Activated naive CD4-positive, alpha-beta T cell treated with anti-CD3 and anti-CD28 coated beads for 36 hours (primary cell): ENCODE results near the gene ZNF648. TPM values are rescaled to one million over a fixed set of nuclear protein-coding genes. Genes with fewer than 3 reads are reported as not detected.

Source experiments
- CTCF ChIA-PET: fragments of 350-600 bp; sonication (Branson Sonifier 250); formaldehyde crosslinking; loops from one replicate; lab custom pipeline; 2021; ENCODE audit warnings: antibody characterized with exemption; lab: Charles Lee
- DNase-seq: peaks from one replicate; pipeline ENCODE4 v3.0.0-alpha.2; 2020
- H3K27ac Mint-ChIP-seq: one replicate; pipeline ENCODE4 v1.8.0; 2021; ENCODE audit warnings: mild to moderate bottlenecking, mixed read lengths
- H3K27me3 Mint-ChIP-seq: one replicate; pipeline ENCODE4 v1.8.0; 2021; ENCODE audit warnings: low read depth, mixed read lengths
- H3K36me3 Mint-ChIP-seq: one replicate; pipeline ENCODE4 v1.8.0; 2021; ENCODE audit warnings: low read depth, mixed read lengths
- H3K4me1 Mint-ChIP-seq: one replicate; pipeline ENCODE4 v1.8.0; 2021; ENCODE audit warnings: low read depth, mixed read lengths
- H3K4me3 Mint-ChIP-seq: one replicate; pipeline ENCODE4 v1.8.0; 2021; ENCODE audit warnings: mild to moderate bottlenecking, moderate library complexity, mixed read lengths
- H3K9me3 Mint-ChIP-seq: one replicate; pipeline ENCODE4 v1.8.0; 2021; ENCODE audit warnings: mixed read lengths
- intact Hi-C: fragments of 100-400 bp; cut with micrococcal nuclease; formaldehyde crosslinking; loops from one replicate; pipeline ENCODE4 v1.15.1; 2023
- total RNA-seq, 2 experiments: library from RNA; stranded (reverse); gene quantifications; one replicate each; pipeline ENCODE4 v1.2.3, GENCODE V29; 2021

ZNF648 gene
- total RNA-seq, 2 experiments from 2014 or later: not detected

- H3K4me1 Mint-ChIP-seq: peaks cover 40% of the 10 kb centered on the region
- DNase-seq: peak; percentile 20
- CTCF ChIA-PET: interaction anchor here (0.5 to 8.4 kb wide), 10 partner anchors 17 to 750 kb away, joined by 3 to 106 read pairs (median 3); no protein-coding TSS in a partner anchor
- intact Hi-C loops: no loop called here
- no peaks in the 10 kb centered on the region for H3K9me3 Mint-ChIP-seq
- no peaks in the 10 kb centered on the region for H3K27me3 Mint-ChIP-seq
- H3K4me3 Mint-ChIP-seq: no peak overlapping the region
- H3K27ac Mint-ChIP-seq: peak overlapping the region; percentile 9
- no peaks in the 10 kb centered on the region for H3K36me3 Mint-ChIP-seq
Observed at GRCh38 chr1:182087719-182088350, 26.3 kb upstream of the ZNF648 start.

- Mint-ChIP-seq H3K27ac (no peak overlapping the region), H3K4me3 (no peak overlapping the region), H3K36me3 (no peaks in the 10 kb centered on the region), H3K4me1 (peaks cover 40% of the 10 kb centered on the region), H3K9me3 (no peaks in the 10 kb centered on the region), H3K27me3 (no peaks in the 10 kb centered on the region)
- CTCF ChIA-PET: interaction anchor here (0.5 to 8.4 kb wide), 10 partner anchors 16 to 751 kb away, joined by 3 to 106 read pairs (median 3); no protein-coding TSS in a partner anchor
- intact Hi-C loops: no loop called here
- peak; percentile 22 for DNase-seq
Observed at GRCh38 chr1:182087304-182087703, 25.8 kb upstream of the ZNF648 start.

- DNase-seq: no peak
- no peak overlapping the region for H3K27ac Mint-ChIP-seq
- H3K9me3 Mint-ChIP-seq: no peaks in the 10 kb centered on the region
- no peaks in the 10 kb centered on the region for H3K36me3 Mint-ChIP-seq
- H3K4me1 Mint-ChIP-seq: peaks cover 40% of the 10 kb centered on the region
- CTCF ChIA-PET: interaction anchor here (1.7 to 8.4 kb wide), 3 partner anchors 58 to 311 kb away, joined by 6 to 106 read pairs (median 50); partner anchors contain the start of gene GLUL
- intact Hi-C loops: no loop called here
- H3K4me3 Mint-ChIP-seq: no peak overlapping the region
- no peaks in the 10 kb centered on the region for H3K27me3 Mint-ChIP-seq
Observed at GRCh38 chr1:182086620-182087019, 25.1 kb upstream of the ZNF648 start.

GRCh38 chr1:182086136-182086535 lies 24.6 kb upstream of the ZNF648 start:
- no peak for DNase-seq
- Mint-ChIP-seq H3K27ac (no peak overlapping the region), H3K27me3 (no peaks in the 10 kb centered on the region), H3K36me3 (no peaks in the 10 kb centered on the region), H3K4me1 (peaks cover 40% of the 10 kb centered on the region), H3K4me3 (no peak overlapping the region), H3K9me3 (no peaks in the 10 kb centered on the region)
- CTCF ChIA-PET: interaction anchor here (1.7 to 8.4 kb wide), 4 partner anchors 11 to 312 kb away, joined by 6 to 106 read pairs (median 29); partner anchors contain the start of gene GLUL
- intact Hi-C loops: no loop called here

GRCh38 chr1:182085726-182086125 lies 24.2 kb upstream of the ZNF648 start:
- no peak overlapping the region for H3K4me3 Mint-ChIP-seq
- intact Hi-C loops: loop anchor here (1.0 to 2.0 kb wide), 9 partner anchors 58 to 701 kb away; partner anchors contain the start of genes GLUL and RNASEL
- H3K36me3 Mint-ChIP-seq: no peaks in the 10 kb centered on the region
- CTCF ChIA-PET: interaction anchor here (0.6 to 8.4 kb wide), 14 partner anchors 8 to 321 kb away, joined by 3 to 106 read pairs (median 6); partner anchors contain the start of gene GLUL
- H3K9me3 Mint-ChIP-seq: no peaks in the 10 kb centered on the region
- H3K27ac Mint-ChIP-seq: no peak overlapping the region
- H3K4me1 Mint-ChIP-seq: peaks cover 40% of the 10 kb centered on the region
- DNase-seq: no peak
- H3K27me3 Mint-ChIP-seq: no peaks in the 10 kb centered on the region

- H3K9me3 Mint-ChIP-seq: no peaks in the 10 kb centered on the region
- CTCF ChIA-PET: interaction anchor here (0.6 to 8.4 kb wide), 22 partner anchors 9 to 1425 kb away, joined by 3 to 106 read pairs (median 4); partner anchors contain the start of genes GLUL and TEDDM1
- H3K27me3 Mint-ChIP-seq: no peaks in the 10 kb centered on the region
- H3K4me1 Mint-ChIP-seq: peaks cover 40% of the 10 kb centered on the region
- H3K27ac Mint-ChIP-seq: peak overlapping the region; percentile 25
- intact Hi-C loops: loop anchor here (1.0 to 2.0 kb wide), 9 partner anchors 59 to 702 kb away; partner anchors contain the start of genes GLUL and RNASEL
- peak; percentile 93 for DNase-seq
- H3K36me3 Mint-ChIP-seq: no peaks in the 10 kb centered on the region
- H3K4me3 Mint-ChIP-seq: no peak overlapping the region
Observed at GRCh38 chr1:182084487-182085316, 23.2 kb upstream of the ZNF648 start.

GRCh38 chr1:182083851-182084486 lies 22.5 kb upstream of the ZNF648 start:
- CTCF ChIA-PET: interaction anchor here (0.5 to 8.4 kb wide), 9 partner anchors 14 to 511 kb away, joined by 3 to 106 read pairs (median 7); partner anchors contain the start of gene TEDDM1
- H3K27ac Mint-ChIP-seq: no peak overlapping the region
- H3K4me1 Mint-ChIP-seq: peaks cover 36% of the 10 kb centered on the region
- DNase-seq: no peak
- no peak overlapping the region for H3K4me3 Mint-ChIP-seq
- intact Hi-C loops: loop anchor here (2.0 kb wide), 3 partner anchors 115 to 505 kb away; partner anchors contain the start of gene RNASEL
- H3K9me3 Mint-ChIP-seq: no peaks in the 10 kb centered on the region
- H3K27me3 Mint-ChIP-seq: no peaks in the 10 kb centered on the region
- H3K36me3 Mint-ChIP-seq: no peaks in the 10 kb centered on the region

- peak; percentile 46 for DNase-seq
- H3K27me3 Mint-ChIP-seq: no peaks in the 10 kb centered on the region
- H3K27ac Mint-ChIP-seq: no peak overlapping the region
- intact Hi-C loops: loop anchor here (1.0 to 2.0 kb wide), 2 partner anchors 52 to 602 kb away; no protein-coding TSS in a partner anchor
- no peaks in the 10 kb centered on the region for H3K36me3 Mint-ChIP-seq
- CTCF ChIA-PET: interaction anchor here (0.6 to 8.4 kb wide), 34 partner anchors 9 to 1099 kb away, joined by 3 to 106 read pairs (median 4); partner anchors contain the start of gene GLUL
- peaks cover 11% of the 10 kb centered on the region for H3K4me1 Mint-ChIP-seq
- no peak overlapping the region for H3K4me3 Mint-ChIP-seq
- no peaks in the 10 kb centered on the region for H3K9me3 Mint-ChIP-seq
Observed at GRCh38 chr1:182080955-182081582, 19.6 kb upstream of the ZNF648 start.

GRCh38 chr1:182080040-182080439 lies 18.5 kb upstream of the ZNF648 start:
- Mint-ChIP-seq H3K9me3 (no peaks in the 10 kb centered on the region), H3K27me3 (no peaks in the 10 kb centered on the region), H3K27ac (no peak overlapping the region), H3K36me3 (no peaks in the 10 kb centered on the region), H3K4me3 (no peak overlapping the region), H3K4me1 (peaks cover 7% of the 10 kb centered on the region)
- intact Hi-C loops: loop anchor here (2.0 kb wide), 1 partner anchor 51 kb away; no protein-coding TSS in a partner anchor
- CTCF ChIA-PET: interaction anchor here (0.7 to 8.4 kb wide), 18 partner anchors 11 to 601 kb away, joined by 3 to 106 read pairs (median 4); partner anchors contain the start of gene GLUL
- DNase-seq: no peak

- peaks cover 10% of the 10 kb centered on the region for H3K27me3 Mint-ChIP-seq
- CTCF ChIA-PET: interaction anchor here (1.1 kb wide), 1 partner anchor 9 kb away, joined by 3 read pairs; no protein-coding TSS in a partner anchor
- no peaks in the 10 kb centered on the region for H3K36me3 Mint-ChIP-seq
- intact Hi-C loops: no loop called here
- H3K27ac Mint-ChIP-seq: no peak overlapping the region
- DNase-seq: no peak
- H3K4me1 Mint-ChIP-seq: peaks cover 3% of the 10 kb centered on the region
- H3K4me3 Mint-ChIP-seq: no peak overlapping the region
- no peaks in the 10 kb centered on the region for H3K9me3 Mint-ChIP-seq
Observed at GRCh38 chr1:182071924-182072323, 10.4 kb upstream of the ZNF648 start.

- DNase-seq: peak; percentile 51
- Mint-ChIP-seq H3K4me3 (no peak overlapping the region), H3K4me1 (peaks cover 3% of the 10 kb centered on the region), H3K27ac (no peak overlapping the region), H3K9me3 (no peaks in the 10 kb centered on the region), H3K27me3 (peaks cover 17% of the 10 kb centered on the region), H3K36me3 (no peaks in the 10 kb centered on the region)
- CTCF ChIA-PET: interaction anchor here (0.6 to 4.1 kb wide), 6 partner anchors 11 to 588 kb away, joined by 3 to 28 read pairs (median 8); no protein-coding TSS in a partner anchor
- intact Hi-C loops: no loop called here
Observed at GRCh38 chr1:182069028-182069466, 7.5 kb upstream of the ZNF648 start.
